NCI-H2171 (cell line): Measurements from ENCODE around the gene KNOP1.
"Not testable (repeated sequence)": the region's sequence is repeated elsewhere in the genome, so short reads cannot be mapped to it uniquely, and the experiment has no call there.

Experiments
- DNase-seq: peaks from one replicate; lab custom pipeline; 2025; lab: John Stamatoyannopoulos, UW

KNOP1 gene

DNA sequence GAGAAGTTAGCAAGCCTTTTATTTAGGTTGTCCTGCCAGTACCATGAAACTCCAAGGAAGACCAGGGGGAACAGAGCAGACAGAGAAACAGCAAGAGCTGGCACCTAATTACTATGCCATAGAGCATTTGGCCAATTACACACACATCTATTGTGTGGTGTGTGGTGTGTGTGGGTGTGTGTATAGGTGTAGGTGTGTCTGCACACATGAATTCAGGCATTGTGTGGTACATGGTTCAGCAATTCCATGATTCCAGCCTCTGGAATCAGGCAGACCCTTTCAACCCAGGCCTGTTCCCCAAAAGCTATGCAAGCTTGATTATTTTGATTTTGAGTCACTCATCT lies 25.8 kb upstream of the KNOP1 start:
- no peak for DNase-seq

DNA sequence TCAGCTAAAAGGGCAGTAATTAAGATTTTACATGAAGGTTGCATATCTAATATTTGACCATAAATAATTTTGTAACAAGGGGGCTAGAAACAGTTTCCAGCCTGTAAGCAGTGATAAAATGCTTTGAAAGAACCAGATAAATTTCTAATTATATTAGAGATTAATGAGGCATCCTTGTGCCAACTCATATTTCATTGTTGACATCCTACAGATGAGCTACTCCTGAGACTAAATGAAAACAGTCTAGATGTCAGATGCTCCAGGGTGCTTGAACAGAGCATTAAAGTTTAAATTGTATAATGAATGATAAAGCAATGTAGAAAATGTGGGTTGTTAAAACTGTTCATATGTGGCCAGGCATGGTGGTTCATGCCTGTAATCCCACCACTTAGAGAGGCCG lies 23.3 kb upstream of the KNOP1 start:
- DNase-seq, result no peak

DNA sequence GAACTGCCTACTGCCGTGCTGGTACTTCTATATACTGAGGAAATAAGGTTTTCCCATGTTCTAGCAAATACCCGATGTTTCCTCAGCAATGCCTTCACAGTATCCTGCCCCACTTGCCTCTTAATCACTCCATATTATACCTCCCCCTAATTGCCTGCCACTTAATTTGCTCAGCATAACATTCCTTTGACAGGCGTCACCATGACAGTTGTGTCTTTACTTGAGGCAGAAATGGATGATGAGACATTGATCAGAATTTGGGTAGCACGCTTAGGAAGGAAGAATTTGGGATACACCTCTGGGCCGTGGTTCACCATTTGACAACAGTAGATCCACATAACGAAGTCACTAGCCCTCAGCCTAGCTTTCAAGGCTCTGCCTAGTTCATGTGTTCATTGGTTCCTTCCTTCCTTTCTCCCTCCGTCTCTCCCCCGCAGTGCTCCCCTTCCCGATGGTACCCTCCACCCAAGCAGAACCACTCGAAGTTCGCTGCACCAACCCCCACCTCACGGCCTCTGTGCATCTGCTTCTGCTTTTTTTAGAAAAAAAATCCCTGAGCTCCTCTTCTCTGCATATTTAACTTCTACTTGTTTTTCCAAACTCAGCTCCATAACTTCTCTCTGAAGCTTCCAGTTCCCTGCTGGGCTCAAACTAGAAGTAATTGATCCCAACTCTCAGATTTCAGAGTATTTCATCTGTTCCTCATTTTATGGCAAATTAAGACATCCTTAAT lies 19.4 kb upstream of the KNOP1 start:
- DNase-seq, result no peak

DNA sequence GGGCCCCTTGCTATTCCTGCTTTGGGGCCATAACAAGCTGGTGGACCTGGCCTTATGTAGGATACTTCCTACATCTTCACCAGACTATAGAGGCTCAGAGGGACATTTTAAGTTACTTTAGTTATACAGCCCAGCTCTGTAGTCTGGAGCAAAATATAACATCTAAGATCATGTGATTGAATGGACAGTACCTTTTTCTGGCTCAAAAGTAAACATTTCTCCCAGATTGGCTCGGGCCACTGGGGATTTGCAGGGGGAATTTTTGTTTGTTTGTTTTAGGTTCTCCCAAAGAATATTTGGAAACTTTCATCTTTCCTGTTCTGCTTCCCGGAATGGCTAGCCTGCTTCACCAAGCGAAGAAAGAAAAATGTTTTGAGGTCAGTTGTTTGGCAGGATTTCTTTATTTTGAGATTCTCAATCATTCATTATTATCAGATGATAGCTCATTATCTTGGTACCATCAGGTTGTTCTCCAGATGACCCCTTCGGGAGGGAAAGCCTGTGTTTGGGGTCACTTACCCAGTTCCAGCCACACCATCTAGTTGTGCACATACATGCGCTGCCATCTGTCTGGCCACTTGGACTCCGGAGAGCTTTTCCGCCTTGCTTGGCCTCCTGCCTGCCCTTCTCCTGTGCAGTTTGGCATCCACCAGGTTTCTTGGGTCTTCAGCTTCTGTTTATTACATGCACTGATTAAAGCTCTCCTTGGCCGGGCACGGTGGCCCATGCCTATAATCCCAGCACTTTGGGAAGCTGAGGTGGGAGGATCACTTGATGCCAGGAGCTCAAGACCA lies 17.2 kb upstream of the KNOP1 start:
- no peak for DNase-seq

DNA sequence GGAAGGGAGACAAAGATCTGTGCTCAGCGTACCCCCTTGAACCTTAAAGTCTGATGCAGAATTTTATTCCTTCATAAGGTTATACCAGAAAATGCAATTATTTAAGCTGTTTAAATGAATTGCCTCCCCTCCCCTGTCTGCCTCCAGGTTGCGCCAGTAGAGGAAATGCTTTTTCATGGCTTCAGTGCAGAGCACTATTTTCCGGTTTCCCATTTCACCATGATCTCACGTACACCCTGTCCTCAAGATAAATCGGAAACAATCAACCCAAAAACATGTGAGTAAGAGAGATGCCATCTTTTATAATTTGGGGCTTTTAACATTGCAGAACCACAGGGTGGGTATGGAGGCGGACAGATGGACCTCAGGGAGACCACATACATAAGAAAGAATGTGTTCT lies 15.5 kb upstream of the KNOP1 start:
- no peak for DNase-seq

DNA sequence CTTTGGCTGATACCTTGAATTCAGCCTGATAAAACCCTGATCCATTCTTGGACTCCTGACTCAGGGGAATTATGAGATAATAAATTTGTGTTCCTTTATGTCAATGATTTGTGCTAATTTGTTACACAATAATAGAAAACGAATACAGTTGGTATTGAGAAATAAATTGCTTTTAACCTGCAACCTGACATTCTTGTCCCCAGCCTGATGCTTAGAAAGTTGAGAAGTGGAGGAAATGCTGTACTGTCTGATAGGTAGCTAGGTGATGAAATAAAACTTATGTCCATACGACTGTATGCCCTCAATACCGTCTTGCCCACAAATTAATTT lies 10.6 kb upstream of the KNOP1 start:
- no peak for DNase-seq

DNA sequence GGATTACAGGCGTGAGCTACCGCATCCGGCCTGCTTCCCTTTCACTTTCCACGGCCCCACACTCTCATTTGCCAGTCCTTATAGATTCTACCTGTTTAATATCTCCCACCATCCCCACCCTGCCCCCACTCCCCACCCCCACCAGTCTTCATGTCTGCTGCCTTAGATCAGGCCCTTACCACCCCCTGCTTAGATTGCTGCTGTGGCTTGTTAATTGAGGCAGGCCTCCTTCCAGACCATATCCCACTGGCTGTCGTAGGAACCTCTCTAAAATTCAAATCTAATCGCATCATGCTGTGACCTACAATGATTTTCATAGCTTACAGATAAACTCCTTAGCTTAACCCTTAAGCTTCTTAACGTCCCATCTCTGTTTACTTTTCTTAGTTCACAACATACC lies 5.0 kb upstream of the KNOP1 start:
- no peak for DNase-seq

DNA sequence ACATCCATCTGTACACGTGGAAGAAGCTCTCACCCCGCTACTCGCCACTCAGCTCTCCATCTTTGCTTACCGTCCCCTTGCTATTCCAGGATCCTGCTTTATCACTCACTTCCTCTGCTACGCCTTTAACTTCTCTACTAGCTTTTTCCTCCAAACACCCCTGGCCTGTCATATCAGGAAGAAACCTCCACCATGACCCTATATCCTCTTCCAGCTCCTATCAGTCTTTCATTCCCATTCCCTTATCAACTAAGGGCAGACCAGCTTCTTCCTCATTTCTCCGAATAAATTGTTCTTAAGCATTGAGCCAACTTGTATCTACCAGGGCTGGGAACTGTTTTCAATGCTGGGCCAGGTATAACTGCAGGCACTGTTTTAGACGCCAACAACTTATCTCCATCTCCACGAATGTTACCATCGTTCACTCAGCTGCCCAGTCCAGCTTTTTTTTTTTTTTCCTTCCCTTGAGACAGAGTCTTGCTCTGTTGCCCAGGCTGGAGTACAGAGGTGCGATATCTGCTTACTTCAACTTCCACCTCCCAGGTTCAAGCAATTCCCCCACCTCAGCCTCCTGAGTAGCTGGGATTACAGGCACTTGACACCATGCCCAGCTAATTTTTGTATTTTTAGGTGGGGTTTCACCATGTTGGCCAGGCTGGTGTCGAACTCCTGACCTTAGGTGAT lies 4.4 kb upstream of the KNOP1 start:
- DNase-seq, result no peak

DNA sequence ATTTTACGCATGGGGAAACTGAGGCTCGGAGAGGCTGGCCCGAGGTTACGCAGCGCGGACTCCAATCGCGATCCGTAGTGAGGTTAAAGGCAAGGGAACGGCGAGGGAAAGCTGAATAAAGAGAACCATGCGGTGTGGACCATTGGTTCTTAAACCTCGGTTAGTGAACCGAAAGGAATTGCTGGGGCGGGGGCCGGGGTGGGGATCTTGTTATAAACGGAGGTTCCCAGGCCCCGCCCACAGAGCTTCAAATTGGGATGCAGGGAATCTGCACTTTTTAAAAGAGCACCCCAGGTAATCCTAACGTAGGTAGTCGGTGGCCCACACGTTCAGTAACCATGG lies 568 bp upstream of the KNOP1 start:
- DNase-seq, result peak; percentile 34

DNA sequence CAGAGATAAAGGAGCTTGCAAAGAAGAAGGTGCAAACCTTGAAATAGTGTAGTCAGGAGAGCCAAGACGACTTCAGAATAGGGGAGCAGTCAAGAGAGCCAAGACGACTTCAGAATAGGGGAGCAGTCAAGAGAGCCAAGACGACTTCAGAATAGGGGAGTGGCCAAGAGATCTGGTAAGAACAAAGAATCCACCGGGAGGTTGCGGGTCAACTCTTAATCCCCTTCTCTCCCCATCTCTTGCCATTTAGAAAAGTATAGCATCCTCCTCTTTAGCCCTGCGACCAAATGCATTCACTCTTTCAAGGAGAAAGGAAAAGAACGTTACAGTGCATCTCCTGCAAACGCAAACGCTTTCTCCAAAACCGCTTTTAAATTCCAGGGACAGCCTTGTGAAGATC lies 713 bp downstream of the KNOP1 start:
- no peak for DNase-seq

DNA sequence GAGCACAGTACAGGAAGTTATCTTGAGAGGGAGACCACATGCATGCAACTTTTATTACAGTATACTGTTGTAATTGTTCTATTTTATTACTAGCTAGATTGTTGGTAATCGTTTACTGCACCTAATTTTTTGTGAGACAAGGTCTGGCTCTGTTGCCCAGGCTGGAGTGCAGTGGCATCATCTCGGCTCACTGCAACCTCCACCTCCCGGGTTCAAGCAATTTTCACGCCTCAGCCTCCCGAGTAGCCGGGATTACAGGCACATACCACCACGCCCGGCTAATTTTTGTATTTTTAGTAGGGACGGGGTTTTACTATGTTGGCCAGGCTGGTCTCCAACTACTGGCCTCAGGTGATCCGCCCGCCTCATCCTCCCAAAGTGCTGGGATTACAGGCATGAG lies 1.3 kb downstream of the KNOP1 start:
- DNase-seq, result not testable (repeated sequence)

DNA sequence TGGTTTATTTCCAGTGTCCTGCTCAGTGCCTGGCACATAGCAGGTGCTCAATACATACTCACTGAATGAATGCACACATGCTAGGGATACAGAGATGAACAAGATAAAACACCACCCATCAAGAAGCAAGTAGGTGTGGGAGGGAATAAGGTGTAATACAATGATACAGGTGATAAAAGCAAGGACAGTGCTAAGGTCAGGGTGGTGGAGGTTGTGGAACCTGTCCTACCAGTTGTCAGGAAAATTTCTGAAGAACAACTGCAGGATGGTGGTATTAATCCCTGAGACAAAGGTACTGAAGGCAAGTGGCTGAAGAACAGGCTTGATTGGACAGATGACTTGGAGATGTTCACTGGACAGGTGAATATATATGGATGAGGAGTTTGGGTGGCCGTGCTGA lies 1.8 kb downstream of the KNOP1 start:
- no peak for DNase-seq

DNA sequence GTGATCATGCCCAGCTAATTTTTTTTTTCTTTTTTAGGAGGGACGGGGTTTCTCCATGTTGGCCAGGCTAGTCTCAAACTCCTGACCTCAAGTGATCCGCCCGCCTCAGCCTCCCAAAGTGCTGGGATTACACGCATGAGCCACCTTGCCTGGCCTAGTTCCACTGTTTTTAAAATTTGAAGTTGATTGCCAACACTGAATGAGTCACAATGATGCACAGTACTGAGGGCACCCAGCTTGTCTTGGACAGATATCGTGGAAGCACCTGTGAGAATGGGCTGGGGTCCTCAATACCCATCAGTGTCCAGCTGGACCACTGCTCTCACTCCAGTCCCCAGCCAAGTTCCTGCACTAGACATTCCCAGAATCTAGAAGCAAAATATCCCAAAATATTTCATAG lies 2.5 kb downstream of the KNOP1 start:
- no peak for DNase-seq

DNA sequence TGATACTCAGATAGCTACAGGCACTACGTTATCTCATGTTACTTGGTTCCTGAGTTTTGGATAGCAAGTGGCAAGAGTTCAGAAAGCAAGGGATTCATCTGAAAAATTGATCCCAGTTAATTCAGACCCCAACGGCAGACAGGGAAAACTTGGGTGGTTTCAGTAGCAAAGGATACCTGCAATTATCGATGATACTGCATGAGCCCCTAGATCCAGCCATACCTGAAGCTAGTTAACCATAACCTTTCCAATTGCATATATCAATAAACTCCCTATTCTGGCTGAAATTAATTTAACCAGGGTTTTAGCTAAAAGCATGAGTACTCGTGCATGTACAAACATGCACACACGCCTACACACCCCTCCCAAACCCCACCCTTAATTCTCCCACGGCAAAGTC lies 4.3 kb downstream of the KNOP1 start:
- no peak for DNase-seq

DNA sequence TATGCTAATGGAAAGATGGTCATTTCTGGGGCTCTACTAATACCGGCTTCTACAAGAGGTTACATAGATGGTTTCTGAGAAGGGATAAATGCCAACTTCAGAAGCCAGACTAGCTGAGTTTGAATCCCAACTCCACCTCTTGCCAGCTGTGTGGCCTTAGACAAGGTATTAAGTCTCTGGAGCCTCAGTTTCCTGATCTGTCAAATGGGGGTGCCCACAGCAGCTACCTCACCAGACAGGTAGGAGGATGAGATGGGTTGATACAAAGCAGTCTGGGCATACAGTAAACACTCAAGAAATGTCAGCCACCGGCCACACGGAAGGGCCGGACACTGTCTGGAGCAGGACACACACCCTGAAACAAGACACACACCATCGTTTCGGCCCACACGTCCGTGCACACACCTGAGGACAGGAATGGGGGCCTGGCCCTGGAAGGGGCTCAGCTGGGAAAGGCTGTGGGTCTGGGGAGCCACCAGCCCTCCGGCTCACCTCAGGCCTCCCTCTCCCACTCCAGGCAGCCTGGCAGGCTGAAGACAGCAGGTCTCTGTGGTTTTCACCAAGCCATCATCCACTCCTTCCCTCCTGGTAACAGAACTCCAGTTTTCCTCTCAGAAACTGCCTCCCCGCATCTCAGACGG lies 5.5 kb downstream of the KNOP1 start:
- DNase-seq, result no peak

DNA sequence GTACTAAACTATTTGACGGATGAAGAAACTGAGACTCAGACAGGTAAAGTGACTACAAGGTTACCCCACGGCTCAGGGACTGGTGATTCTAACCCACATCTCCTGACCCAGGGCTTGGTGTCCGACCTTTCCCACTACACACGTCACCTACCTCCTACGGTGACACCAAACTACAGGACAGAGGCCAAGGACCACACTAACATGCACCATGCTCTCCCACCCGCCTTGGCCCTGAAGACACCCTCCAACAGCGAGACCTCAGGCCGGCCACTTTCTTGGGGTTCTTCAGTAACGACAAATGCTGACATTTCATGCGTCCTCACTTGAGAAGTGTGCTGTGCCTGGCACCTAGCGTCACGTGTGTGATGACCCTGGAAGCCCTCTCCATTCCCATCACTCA lies 6.4 kb downstream of the KNOP1 start:
- no peak for DNase-seq

DNA sequence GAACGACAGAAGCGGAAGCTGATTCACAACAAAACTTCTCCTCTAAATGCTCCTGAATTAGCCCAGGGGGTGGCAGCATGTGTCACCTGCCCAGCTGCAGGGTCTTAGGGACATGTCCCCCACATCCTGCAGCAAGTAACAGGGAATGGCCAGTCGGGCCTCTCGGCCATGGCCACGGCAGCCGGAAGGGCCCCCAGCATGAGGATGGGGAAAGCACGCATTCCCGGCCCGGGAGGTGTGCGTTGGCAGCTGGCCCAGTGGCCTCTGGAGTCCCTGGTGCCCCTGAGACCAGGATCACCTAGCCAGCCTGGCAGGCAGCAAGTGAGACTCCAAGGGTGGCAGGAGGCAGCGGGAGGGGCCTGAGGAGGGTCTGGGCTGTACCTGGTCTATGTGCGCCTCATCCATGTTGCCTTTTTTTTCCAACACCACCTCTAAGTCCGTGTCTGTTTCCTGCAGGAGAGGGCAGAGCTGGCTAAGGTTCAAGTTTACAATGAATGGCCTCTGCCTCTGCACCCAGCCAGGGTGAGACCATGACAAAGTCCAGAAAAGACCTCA lies 7.0 kb downstream of the KNOP1 start:
- no peak for DNase-seq

DNA sequence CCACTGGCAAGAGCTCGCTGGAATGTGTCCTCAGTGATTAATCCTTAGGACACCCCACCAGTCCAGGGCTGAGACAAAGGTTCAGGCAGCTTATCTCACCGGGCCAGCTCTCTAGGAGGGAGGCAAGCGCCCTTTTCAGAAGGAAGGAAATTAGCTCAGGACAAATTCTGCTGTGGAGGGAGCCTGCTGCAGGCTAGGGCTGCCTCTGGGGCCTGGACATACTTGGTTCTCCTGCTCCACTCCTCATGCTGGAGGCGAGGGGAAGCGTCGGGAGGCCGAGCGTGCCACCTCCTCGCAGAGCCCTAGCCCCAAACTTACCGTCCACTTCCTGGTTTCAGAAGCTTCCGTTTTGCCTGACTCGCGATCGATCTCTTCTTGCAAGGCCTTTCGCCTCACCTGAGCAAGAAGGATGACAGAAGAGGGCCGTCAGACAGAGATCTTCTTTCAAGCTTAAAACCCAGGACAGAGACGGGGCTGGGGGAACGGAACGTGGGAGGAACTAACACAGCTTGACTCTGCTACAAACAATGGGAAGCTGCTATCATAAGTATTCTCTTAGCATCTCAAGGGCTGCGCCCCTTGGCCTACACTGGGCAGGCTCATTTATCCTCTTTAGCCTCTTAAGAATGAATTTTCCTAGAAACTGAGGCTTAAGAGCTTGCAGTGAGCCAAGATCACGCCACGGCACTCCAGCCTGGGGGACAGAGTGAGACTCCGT lies 7.7 kb downstream of the KNOP1 start:
- no peak for DNase-seq

DNA sequence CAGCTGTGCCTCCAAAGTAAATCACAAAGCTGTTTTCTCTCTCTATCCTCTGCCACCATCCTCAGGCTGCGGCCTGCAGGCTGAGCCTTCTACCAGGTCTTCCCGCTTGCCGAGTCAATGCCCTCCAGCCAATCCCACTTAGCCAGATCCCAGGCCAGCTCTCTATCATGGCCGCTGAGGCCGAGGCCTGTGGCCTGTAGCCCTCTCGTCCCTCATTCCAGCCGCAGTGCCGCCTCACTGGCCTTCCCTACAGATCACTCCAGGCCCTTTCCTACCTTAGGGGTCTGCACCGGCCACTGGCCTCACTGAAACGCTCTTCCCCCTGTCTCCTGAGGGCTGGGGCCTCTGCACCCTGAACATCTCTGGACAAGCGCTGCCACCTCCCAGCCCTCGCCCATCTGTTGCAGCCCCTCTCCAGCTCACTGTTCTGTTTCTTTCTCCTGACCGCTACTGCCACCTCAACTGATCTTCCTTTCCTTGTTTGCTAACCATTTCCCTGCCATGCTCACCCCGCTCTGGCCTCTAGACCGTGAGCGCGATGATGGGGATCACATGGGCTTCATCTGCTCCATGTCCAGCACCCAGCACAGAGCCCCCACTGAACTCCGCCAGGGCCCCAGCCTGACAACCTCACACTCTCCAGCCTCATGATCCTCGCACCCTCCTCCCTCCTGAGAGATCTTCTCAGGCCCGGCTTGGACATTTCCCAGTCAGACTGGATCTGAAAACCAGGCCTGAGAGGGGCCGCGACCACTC lies 8.5 kb downstream of the KNOP1 start:
- no peak for DNase-seq

DNA sequence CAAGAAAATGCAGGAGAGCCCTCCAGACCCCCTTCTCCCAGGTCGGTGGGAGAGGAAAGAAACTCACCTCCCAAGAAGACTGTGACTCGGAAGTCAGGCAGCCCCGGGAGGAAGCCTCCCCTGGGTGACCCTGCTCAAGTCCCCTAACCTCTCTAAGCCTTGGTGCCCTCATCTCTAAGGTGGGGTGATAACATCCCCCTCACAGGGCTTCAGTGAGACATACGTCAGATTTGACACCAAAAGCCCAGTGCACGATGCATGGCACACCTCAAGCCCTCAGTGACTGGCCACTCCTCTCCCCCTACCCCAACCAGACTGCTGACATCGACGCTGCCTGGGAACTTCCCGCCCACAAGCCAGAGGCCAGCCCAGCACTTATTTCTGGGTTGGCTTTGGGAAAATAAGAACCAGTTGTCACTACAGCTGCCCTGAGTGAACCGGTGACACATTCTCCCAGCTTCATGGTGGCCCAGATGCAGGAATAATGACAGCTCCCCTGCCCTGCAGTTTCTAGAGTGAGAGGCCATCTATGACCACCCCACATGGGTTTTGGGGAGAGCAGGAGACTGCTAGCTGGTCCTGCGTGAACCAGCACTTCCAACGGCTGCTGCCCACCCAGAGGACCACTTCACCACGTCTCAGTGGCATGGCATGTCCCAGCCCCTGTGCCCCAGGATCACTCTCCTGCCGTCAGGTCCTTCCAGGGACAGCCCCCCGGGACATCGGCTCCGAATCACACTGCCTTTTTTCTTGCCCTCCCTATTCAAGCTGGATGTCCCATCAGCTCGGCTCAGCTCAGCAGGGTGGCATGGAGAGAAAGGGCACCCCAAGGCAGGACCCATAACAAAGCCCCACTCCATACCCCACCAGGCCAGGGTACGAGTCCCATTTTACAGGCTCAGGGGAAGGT lies 9.5 kb downstream of the KNOP1 start:
- no peak for DNase-seq
